ENCODE measurements around the gene CEACAM6. TPM values are rescaled to one million over a fixed set of nuclear protein-coding genes. Genes with fewer than 3 reads are reported as not detected.
"Not testable (repeated sequence)": the region's sequence is repeated elsewhere in the genome, so short reads cannot be mapped to it uniquely, and the experiment has no call there.

The CEACAM6 gene
- total RNA-seq, 1 experiment from 2014 or later = 0.37 TPM

DNA sequence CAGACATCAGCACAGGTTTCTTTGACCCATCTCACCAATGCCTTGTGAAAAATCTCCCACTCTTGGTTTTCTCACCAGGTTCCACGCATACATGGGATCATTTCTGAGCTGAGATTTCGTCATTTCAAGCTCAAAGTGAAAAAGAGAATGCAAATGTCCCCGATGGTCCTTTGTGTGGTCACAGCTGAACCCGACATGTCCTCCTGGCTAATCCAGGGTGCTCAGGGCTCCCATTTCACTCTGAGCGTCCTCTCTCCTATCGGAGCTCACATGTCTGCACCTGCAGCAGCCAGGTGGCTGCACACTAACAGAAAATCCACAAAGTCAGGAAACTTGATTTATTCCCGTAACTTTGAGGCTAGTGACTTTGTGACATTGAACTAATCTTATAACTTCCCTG is 31.7 kb downstream of the CEACAM6 start:
- ChIA-PET POLR2A (no interaction called here), CTCF (interaction anchor here (1.0 to 5.8 kb wide), 4 partner anchors 9 to 80 kb away, joined by 3 to 131 read pairs (median 18); no protein-coding TSS in a partner anchor)
- H3K4me1 Mint-ChIP-seq = peaks cover 6% of the 10 kb centered on the region
- peaks cover 44% of the 10 kb centered on the region for H3K27me3 Mint-ChIP-seq (ENCODE audit: low read depth)
- ATAC-seq (no peak), DNase-seq (ENCODE audit: low spot score) (no peak)
- no peaks in the 10 kb centered on the region for H3K9me3 Mint-ChIP-seq
- H3K4me3 Mint-ChIP-seq = no peak overlapping the region
- no peak overlapping the region for H3K27ac Mint-ChIP-seq
- TF ChIP-seq, protein P1, sequence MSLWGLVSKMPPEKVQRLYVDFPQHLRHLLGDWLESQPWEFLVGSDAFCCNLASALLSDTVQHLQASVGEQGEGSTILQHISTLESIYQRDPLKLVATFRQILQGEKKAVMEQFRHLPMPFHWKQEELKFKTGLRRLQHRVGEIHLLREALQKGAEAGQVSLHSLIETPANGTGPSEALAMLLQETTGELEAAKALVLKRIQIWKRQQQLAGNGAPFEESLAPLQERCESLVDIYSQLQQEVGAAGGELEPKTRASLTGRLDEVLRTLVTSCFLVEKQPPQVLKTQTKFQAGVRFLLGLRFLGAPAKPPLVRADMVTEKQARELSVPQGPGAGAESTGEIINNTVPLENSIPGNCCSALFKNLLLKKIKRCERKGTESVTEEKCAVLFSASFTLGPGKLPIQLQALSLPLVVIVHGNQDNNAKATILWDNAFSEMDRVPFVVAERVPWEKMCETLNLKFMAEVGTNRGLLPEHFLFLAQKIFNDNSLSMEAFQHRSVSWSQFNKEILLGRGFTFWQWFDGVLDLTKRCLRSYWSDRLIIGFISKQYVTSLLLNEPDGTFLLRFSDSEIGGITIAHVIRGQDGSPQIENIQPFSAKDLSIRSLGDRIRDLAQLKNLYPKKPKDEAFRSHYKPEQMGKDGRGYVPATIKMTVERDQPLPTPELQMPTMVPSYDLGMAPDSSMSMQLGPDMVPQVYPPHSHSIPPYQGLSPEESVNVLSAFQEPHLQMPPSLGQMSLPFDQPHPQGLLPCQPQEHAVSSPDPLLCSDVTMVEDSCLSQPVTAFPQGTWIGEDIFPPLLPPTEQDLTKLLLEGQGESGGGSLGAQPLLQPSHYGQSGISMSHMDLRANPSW (CRISPR knock-in tag; conservative IDR thresholded peaks at IDR 0.05; ENCODE audit: low read depth) = no peak
- no peak for TF ChIP-seq ZNF232 (CRISPR knock-in tag; IDR thresholded peaks at IDR 0.05)
- TF ChIP-seq, protein P2, sequence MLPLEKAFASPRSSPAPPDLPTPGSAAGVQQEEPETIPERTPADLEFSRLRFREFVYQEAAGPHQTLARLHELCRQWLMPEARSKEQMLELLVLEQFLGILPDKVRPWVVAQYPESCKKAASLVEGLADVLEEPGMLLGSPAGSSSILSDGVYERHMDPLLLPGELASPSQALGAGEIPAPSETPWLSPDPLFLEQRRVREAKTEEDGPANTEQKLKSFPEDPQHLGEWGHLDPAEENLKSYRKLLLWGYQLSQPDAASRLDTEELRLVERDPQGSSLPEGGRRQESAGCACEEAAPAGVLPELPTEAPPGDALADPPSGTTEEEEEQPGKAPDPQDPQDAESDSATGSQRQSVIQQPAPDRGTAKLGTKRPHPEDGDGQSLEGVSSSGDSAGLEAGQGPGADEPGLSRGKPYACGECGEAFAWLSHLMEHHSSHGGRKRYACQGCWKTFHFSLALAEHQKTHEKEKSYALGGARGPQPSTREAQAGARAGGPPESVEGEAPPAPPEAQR (CRISPR knock-in tag; IDR thresholded peaks at IDR 0.05) = no peak
- TF ChIP-seq, protein P3, sequence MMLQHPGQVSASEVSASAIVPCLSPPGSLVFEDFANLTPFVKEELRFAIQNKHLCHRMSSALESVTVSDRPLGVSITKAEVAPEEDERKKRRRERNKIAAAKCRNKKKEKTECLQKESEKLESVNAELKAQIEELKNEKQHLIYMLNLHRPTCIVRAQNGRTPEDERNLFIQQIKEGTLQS (CRISPR knock-in tag; conservative IDR thresholded peaks at IDR 0.05) = no peak
- TF ChIP-seq NR3C1 (CRISPR knock-in tag; conservative IDR thresholded peaks at IDR 0.05; ENCODE audit: low read depth) = no peak
- TF ChIP-seq, protein P4, sequence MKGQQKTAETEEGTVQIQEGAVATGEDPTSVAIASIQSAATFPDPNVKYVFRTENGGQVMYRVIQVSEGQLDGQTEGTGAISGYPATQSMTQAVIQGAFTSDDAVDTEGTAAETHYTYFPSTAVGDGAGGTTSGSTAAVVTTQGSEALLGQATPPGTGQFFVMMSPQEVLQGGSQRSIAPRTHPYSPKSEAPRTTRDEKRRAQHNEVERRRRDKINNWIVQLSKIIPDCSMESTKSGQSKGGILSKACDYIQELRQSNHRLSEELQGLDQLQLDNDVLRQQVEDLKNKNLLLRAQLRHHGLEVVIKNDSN (CRISPR knock-in tag; IDR thresholded peaks at IDR 0.05) = no peak
- TF ChIP-seq RELA (CRISPR knock-in tag; IDR thresholded peaks at IDR 0.05; ENCODE audit: borderline replicate concordance) = no peak
- no peak for TF ChIP-seq ATF1 (CRISPR knock-in tag; IDR thresholded peaks at IDR 0.05)
- TF ChIP-seq, protein P5, sequence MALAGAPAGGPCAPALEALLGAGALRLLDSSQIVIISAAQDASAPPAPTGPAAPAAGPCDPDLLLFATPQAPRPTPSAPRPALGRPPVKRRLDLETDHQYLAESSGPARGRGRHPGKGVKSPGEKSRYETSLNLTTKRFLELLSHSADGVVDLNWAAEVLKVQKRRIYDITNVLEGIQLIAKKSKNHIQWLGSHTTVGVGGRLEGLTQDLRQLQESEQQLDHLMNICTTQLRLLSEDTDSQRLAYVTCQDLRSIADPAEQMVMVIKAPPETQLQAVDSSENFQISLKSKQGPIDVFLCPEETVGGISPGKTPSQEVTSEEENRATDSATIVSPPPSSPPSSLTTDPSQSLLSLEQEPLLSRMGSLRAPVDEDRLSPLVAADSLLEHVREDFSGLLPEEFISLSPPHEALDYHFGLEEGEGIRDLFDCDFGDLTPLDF (CRISPR knock-in tag; IDR thresholded peaks at IDR 0.05) = no peak
- no peak for TF ChIP-seq KAT7 (CRISPR knock-in tag; IDR thresholded peaks at IDR 0.05; ENCODE audit: borderline replicate concordance)
- H3K36me3 Mint-ChIP-seq = no peaks in the 10 kb centered on the region

DNA sequence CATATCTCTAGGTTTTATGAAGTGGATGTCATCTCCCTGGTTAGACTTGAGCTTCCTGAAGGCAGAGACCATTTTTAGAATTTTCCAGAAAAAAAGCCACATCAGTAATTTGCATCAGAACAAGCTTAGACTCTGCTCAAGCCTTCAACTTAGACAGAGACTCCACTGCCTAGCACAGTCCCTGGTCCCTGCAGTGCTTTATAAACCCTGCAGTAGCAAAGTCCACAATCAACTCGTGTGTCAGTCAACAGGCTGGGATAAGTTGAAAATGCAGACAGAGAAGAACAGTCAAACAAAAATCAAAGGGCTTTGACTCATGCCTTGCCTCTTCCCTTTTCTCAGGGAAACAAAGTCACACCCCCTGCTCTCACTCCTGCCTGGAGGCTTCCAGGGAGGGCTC is 33.2 kb downstream of the CEACAM6 start:
- ATAC-seq; H3K4me3 Mint-ChIP-seq; DNase-seq (ENCODE audit: low spot score); H3K36me3 Mint-ChIP-seq; H3K9me3 Mint-ChIP-seq; POLR2A ChIA-PET; H3K27ac Mint-ChIP-seq; H3K4me1 Mint-ChIP-seq: not testable (repeated sequence)
- CTCF ChIA-PET = interaction anchor here (2.8 kb wide), 1 partner anchor 36 kb away, joined by 17 read pairs; no protein-coding TSS in a partner anchor
- H3K27me3 Mint-ChIP-seq (ENCODE audit: low read depth) = peaks cover 52% of the 10 kb centered on the region

DNA sequence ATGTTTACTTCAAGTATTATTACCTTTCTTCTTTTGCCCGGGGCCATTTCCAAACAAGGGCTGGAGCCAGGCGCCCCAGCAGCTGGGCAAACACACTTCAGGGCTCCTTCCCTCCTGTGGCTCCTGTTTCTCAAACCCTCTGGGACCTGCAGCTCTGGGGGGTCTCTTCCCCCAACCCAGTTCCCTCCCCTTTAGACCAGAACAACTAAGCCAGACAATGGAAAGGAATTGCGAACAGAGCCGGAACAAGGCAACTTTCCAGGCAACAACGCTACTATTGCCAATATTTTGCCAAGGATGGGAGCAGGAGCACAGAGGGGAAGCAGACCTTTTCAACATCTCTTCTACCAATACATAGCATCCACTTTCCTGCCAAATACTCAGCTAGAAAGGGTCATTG is 33.7 kb downstream of the CEACAM6 start:
- H3K36me3 Mint-ChIP-seq; H3K4me3 Mint-ChIP-seq; H3K4me1 Mint-ChIP-seq; H3K27ac Mint-ChIP-seq; POLR2A ChIA-PET; DNase-seq (ENCODE audit: low spot score); ATAC-seq; H3K9me3 Mint-ChIP-seq: not testable (repeated sequence)
- peaks cover 51% of the 10 kb centered on the region for H3K27me3 Mint-ChIP-seq (ENCODE audit: low read depth)
- CTCF ChIA-PET = interaction anchor here (0.6 to 2.8 kb wide), 3 partner anchors 18 to 70 kb away, joined by 3 to 17 read pairs (median 3); no protein-coding TSS in a partner anchor
